ENCODE measurements around the gene HSPB3.

HSPB3 gene

DNA sequence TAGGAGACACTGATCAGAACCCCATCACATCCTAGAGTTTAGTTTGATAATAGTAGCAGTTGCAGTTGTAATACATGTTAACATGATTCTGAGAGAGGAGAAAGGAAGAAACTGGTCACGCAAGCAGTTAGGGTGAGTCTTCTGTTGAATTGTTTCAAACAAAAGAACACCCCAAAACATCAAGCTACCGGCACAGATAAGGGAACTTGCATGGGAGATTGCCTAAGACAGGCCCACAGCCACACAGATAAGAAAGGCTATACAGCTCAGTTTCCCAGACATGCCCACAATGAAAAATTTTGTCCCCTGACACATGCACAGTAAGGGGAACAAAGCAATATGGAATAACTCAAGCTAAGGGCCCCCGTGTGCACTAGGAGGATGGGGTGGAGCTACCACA is 15.9 kb downstream of the HSPB3 start:
- H3K9me3 ChIP-seq (ENCODE audit: insufficient read depth, low read length), result no peaks in the 10 kb centered on the region
- H3K4me3 ChIP-seq (ENCODE audit: low read length), result no peak overlapping the region
- no peak overlapping the region for H3K4me2 ChIP-seq (ENCODE audit: low read length)
- H3K27me3 ChIP-seq (ENCODE audit: low read depth, low read length), result peaks cover 22% of the 10 kb centered on the region
- no peaks in the 10 kb centered on the region for H3K36me3 ChIP-seq (replicated peaks; ENCODE audit: low read depth, low read length)
- H2AFZ ChIP-seq (ENCODE audit: low read depth, low read length), result no peak overlapping the region
- no peaks in the 10 kb centered on the region for H4K20me1 ChIP-seq (ENCODE audit: insufficient read depth, low read length)
- H3K79me2 ChIP-seq (ENCODE audit: low read length), result no peaks in the 10 kb centered on the region
- H3K9ac ChIP-seq (ENCODE audit: low read length), result no peak overlapping the region
- TF ChIP-seq, protein P1, sequence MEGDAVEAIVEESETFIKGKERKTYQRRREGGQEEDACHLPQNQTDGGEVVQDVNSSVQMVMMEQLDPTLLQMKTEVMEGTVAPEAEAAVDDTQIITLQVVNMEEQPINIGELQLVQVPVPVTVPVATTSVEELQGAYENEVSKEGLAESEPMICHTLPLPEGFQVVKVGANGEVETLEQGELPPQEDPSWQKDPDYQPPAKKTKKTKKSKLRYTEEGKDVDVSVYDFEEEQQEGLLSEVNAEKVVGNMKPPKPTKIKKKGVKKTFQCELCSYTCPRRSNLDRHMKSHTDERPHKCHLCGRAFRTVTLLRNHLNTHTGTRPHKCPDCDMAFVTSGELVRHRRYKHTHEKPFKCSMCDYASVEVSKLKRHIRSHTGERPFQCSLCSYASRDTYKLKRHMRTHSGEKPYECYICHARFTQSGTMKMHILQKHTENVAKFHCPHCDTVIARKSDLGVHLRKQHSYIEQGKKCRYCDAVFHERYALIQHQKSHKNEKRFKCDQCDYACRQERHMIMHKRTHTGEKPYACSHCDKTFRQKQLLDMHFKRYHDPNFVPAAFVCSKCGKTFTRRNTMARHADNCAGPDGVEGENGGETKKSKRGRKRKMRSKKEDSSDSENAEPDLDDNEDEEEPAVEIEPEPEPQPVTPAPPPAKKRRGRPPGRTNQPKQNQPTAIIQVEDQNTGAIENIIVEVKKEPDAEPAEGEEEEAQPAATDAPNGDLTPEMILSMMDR (IDR thresholded peaks at IDR 0.05; ENCODE audit: low read depth, low read length), result no peak
- TF ChIP-seq EZH2phosphoT487 (IDR thresholded peaks at IDR 0.05; ENCODE audit: low read depth), result no peak
- no peak overlapping the region for H3K27ac ChIP-seq (ENCODE audit: low read length)
- H3K4me1 ChIP-seq (ENCODE audit: low read length), result peaks cover 10% of the 10 kb centered on the region

DNA sequence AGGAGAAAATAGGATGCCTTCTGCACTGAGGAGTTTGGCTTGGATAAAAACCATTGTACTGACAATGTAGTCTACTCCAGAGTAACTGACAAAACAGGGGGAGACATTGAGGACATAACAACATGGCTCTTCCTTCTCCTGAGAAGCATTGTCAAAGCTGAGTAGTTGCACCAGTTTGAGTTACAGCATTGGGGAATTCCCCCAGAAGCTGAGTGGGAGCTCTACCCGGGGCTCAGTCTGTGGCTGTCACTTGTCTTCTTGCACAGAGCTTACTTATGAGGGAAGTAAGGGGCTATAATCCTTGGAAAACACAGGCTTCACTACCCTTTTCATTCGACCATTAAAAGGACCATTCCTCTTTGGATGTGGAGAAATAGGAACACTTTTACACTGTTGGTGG is 21.2 kb downstream of the HSPB3 start:
- peaks cover 18% of the 10 kb centered on the region for H3K4me1 ChIP-seq (ENCODE audit: low read length)
- no peak overlapping the region for H3K4me3 ChIP-seq (ENCODE audit: low read length)
- H3K27me3 ChIP-seq (ENCODE audit: low read depth, low read length), result no peaks in the 10 kb centered on the region
- no peaks in the 10 kb centered on the region for H3K36me3 ChIP-seq (replicated peaks; ENCODE audit: low read depth, low read length)
- H2AFZ ChIP-seq (ENCODE audit: low read depth, low read length), result no peak overlapping the region
- H3K4me2 ChIP-seq (ENCODE audit: low read length), result no peak overlapping the region
- no peaks in the 10 kb centered on the region for H3K9me3 ChIP-seq (ENCODE audit: insufficient read depth, low read length)
- H3K9ac ChIP-seq (ENCODE audit: low read length), result no peak overlapping the region
- no peaks in the 10 kb centered on the region for H4K20me1 ChIP-seq (ENCODE audit: insufficient read depth, low read length)
- no peaks in the 10 kb centered on the region for H3K79me2 ChIP-seq (ENCODE audit: low read length)
- TF ChIP-seq, protein P1 (IDR thresholded peaks at IDR 0.05; ENCODE audit: low read depth, low read length), result no peak
- TF ChIP-seq EZH2phosphoT487 (IDR thresholded peaks at IDR 0.05; ENCODE audit: low read depth), result no peak
- no peak overlapping the region for H3K27ac ChIP-seq (ENCODE audit: low read length)

DNA sequence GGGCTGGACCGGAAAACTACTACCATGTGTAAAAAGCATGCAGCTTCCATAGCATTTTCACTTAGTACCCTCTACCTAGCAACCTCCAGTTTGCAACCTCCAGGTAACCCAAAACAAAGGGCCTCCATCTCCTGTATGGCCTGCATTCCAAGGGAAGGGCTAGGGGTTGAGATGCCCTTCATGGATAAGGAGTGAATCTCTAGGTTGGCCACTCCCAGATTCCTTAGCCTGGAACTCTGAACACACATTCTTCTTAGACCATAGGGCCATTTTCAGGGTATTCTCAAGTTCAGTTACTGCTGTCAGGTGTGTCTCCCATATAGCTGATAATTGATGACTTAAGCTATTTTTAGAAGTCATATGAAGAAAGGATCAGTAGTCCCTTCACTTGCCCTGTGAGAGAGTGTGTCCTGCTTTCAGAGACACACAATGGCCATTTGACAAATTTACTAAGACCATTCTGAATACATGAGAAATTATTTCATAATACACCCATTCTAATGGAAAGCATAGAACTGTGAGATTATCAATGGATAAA is 22.5 kb downstream of the HSPB3 start:
- no peaks in the 10 kb centered on the region for H3K9me3 ChIP-seq (ENCODE audit: insufficient read depth, low read length)
- no peaks in the 10 kb centered on the region for H3K79me2 ChIP-seq (ENCODE audit: low read length)
- no peak overlapping the region for H3K27ac ChIP-seq (ENCODE audit: low read length)
- no peaks in the 10 kb centered on the region for H3K36me3 ChIP-seq (replicated peaks; ENCODE audit: low read depth, low read length)
- no peaks in the 10 kb centered on the region for H4K20me1 ChIP-seq (ENCODE audit: insufficient read depth, low read length)
- H3K4me2 ChIP-seq (ENCODE audit: low read length), result no peak overlapping the region
- H3K27me3 ChIP-seq (ENCODE audit: low read depth, low read length), result no peaks in the 10 kb centered on the region
- H3K4me3 ChIP-seq (ENCODE audit: low read length), result no peak overlapping the region
- H3K4me1 ChIP-seq (ENCODE audit: low read length), result peaks cover 18% of the 10 kb centered on the region
- H3K9ac ChIP-seq (ENCODE audit: low read length), result no peak overlapping the region
- no peak overlapping the region for H2AFZ ChIP-seq (ENCODE audit: low read depth, low read length)
- TF ChIP-seq, protein P1 (IDR thresholded peaks at IDR 0.05; ENCODE audit: low read depth, low read length), result no peak
- TF ChIP-seq EZH2phosphoT487 (IDR thresholded peaks at IDR 0.05; ENCODE audit: low read depth), result no peak

DNA sequence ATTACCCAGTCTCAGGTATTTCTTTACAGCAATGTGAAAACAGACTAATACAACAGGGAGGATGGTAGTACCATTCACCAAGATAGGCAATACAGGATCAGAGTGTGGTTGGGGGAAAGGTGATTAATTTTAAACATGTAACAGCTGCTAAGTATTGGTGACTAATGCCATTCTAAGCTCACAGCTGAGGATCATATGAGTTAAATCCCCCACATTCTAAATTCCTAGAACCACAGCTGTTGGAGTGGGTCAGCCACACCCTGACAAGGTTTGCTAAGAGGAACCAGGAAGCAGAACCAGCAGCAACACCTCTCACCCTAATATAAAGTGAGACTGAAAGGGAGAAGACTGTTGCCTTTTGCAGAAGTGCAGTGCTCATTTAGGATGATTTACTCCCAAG is 24.8 kb downstream of the HSPB3 start:
- H3K27ac ChIP-seq (ENCODE audit: low read length), result peak overlapping the region; percentile 20; the same call in 1 of the 2 replicates
- H3K9me3 ChIP-seq (ENCODE audit: insufficient read depth, low read length), result no peaks in the 10 kb centered on the region
- no peaks in the 10 kb centered on the region for H3K36me3 ChIP-seq (replicated peaks; ENCODE audit: low read depth, low read length)
- peaks cover 18% of the 10 kb centered on the region for H3K4me1 ChIP-seq (ENCODE audit: low read length)
- H3K79me2 ChIP-seq (ENCODE audit: low read length), result no peaks in the 10 kb centered on the region
- no peak overlapping the region; the same call in 1 of the 2 replicates for H2AFZ ChIP-seq (ENCODE audit: low read depth, low read length)
- H3K4me2 ChIP-seq (ENCODE audit: low read length), result peak overlapping the region; percentile 33; the same call in 1 of the 2 replicates
- H3K27me3 ChIP-seq (ENCODE audit: low read depth, low read length), result no peaks in the 10 kb centered on the region
- TF ChIP-seq, protein P1 (IDR thresholded peaks at IDR 0.05; ENCODE audit: low read depth, low read length), result no peak
- no peak for TF ChIP-seq EZH2phosphoT487 (IDR thresholded peaks at IDR 0.05; ENCODE audit: low read depth)
- no peak overlapping the region for H3K4me3 ChIP-seq (ENCODE audit: low read length)
- no peak overlapping the region for H3K9ac ChIP-seq (ENCODE audit: low read length)
- H4K20me1 ChIP-seq (ENCODE audit: insufficient read depth, low read length), result no peaks in the 10 kb centered on the region
